ENCODE results near the gene DDX24. TPM values are rescaled to one million over a fixed set of nuclear protein-coding genes. Genes with fewer than 3 reads are reported as not detected.

Gene DDX24
- total and polyA plus RNA-seq, 7 experiments from 2014 or later = 190 to 438 (median 320) TPM

DNA sequence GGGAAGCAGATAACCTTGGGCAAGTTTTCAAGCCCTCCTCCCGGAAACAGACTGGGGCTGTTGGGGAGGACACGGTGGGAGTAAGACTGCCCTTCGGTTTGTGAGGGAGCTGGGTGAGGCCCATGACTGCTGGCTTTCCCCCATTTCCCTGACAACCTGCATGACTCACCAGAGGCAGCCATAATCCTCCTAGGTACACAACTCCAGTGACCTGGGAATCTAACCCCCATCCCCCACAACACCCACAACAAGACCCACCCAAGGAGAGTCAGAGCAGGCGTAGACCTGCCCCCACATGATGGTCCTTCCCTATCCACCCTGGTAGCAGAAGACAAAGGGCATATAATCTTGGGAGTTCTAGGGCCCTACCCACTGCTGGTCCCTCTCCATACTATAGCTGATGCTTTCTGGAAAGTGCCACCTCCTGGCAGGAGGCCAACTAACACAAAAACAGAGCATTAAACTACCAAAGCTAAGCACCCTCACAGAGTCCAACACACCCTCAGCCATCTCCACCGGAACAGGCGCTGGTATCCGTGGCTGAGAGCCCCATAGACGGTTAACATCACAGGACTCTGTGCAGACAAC lies 14.8 kb downstream of the DDX24 start:
- CTCF ChIA-PET = interaction anchor here (0.8 to 1.7 kb wide), 2 partner anchors 71 to 114 kb away, joined by 5 to 6 read pairs; no protein-coding TSS in a partner anchor
- ATAC-seq (no peak), DNase-seq (no peak)
- H3K27me3 ChIP-seq (ENCODE audit: control insufficient read depth in 2 of 2, insufficient read depth in 2 of 2, low read length in 2 of 2) = no peaks in the 10 kb centered on the region
- peak overlapping the region; percentile 2 to 77 (median 63) for H3K27ac Mint-ChIP-seq
- peaks cover 16 to 85% (median 60%) of the 10 kb centered on the region in 5 donors for H3K36me3 Mint-ChIP-seq
- intact Hi-C loops (cut with micrococcal nuclease) = no loop called here
- no peak overlapping the region for H3K4me3 ChIP-seq (ENCODE audit: low read length)
- H3K4me3 Mint-ChIP-seq = peak overlapping the region in 6 of 10 donors; percentile 30 to 70 (median 56)
- peaks cover 12 to 21% (median 16%) of the 10 kb centered on the region in 3 experiments for H3K36me3 ChIP-seq (ENCODE audit: control insufficient read depth in 2 of 3, insufficient read depth in 3 of 3, low read length in 3 of 3)
- peaks cover 0 to 43% (median 24%) of the 10 kb centered on the region in 11 donors for H3K9me3 Mint-ChIP-seq
- H3K27me3 Mint-ChIP-seq = no peaks in the 10 kb centered on the region
- no peak overlapping the region for H3K27ac ChIP-seq (ENCODE audit: low read depth, low read length)
- POLR2A ChIA-PET = interaction anchor here (2.7 kb wide), 1 partner anchor 14 kb away, joined by 14 read pairs; the partner anchor contains the start of genes DDX24 and IFI27L1
- H3K4me1 ChIP-seq (ENCODE audit: control insufficient read depth in 2 of 2, insufficient read depth in 2 of 2, low read length in 2 of 2) = peaks cover 14 to 22% of the 10 kb centered on the region in 2 donors
- peaks cover 0 to 7% (median 0%) of the 10 kb centered on the region in 3 experiments for H3K9me3 ChIP-seq (ENCODE audit: control insufficient read depth in 2 of 3, low read length in 3 of 3)
- H3K4me1 Mint-ChIP-seq = peaks cover 62 to 98% (median 94%) of the 10 kb centered on the region in 7 donors

DNA sequence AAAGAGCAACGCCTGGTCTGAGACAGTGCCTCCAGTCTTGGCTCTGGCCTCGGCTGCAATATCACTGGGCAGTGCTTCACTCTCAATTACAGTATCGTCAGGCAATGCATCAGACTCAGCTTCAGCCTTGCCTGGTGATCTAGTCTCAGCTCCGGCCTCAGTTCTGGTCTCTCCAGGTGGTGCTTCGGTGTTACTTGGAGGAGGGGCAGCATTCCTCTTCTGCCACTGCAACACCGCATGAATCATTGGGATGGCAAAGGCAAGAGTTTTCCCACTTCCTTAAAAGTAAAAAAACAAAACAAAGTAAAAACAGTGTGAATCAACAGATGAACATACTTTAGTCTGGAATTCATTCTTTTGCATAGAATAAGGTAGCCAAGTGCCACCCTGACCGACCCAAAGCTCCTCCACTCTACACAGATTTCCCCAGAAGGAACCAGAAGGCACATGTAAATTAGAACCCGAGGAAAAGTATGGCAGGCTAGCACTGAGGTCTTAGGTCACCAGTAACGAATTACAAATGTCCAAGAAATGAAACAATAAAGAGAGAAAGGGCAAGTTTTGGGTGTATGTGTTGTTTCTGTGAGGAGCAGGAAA lies 18.6 kb downstream of the DDX24 start:
- H3K27me3 Mint-ChIP-seq = no peaks in the 10 kb centered on the region
- peaks cover 6 to 84% (median 45%) of the 10 kb centered on the region in 5 donors for H3K36me3 Mint-ChIP-seq
- Histone ChIP-seq H3K27ac (ENCODE audit: low read depth, low read length) (no peak overlapping the region), H3K27me3 (ENCODE audit: control insufficient read depth in 2 of 2, insufficient read depth in 2 of 2, low read length in 2 of 2) (no peaks in the 10 kb centered on the region), H3K4me3 (ENCODE audit: low read length) (no peak overlapping the region), H3K9me3 (ENCODE audit: control insufficient read depth in 2 of 3, low read length in 3 of 3) (no peaks in the 10 kb centered on the region), H3K36me3 (ENCODE audit: control insufficient read depth in 2 of 3, insufficient read depth in 3 of 3, low read length in 3 of 3) (peaks cover 36 to 56% (median 50%) of the 10 kb centered on the region in 3 experiments), H3K4me1 (ENCODE audit: control insufficient read depth in 2 of 2, insufficient read depth in 2 of 2, low read length in 2 of 2) (peaks cover 26 to 51% of the 10 kb centered on the region in 2 donors)
- H3K9me3 Mint-ChIP-seq = peaks cover 0 to 7% (median 0%) of the 10 kb centered on the region in 11 donors
- ChIA-PET CTCF (interaction anchor here (1.5 kb wide), 1 partner anchor 27 kb away, joined by 3 read pairs; no protein-coding TSS in a partner anchor), POLR2A (no interaction called here)
- DNase-seq (no peak), ATAC-seq (no peak)
- peaks cover 55 to 99% (median 93%) of the 10 kb centered on the region in 7 donors for H3K4me1 Mint-ChIP-seq
- intact Hi-C loops (cut with micrococcal nuclease) = loop anchor here in 1 of 2 donors (2.0 kb wide), 1 partner anchor 16 kb away; no protein-coding TSS in a partner anchor
- peak overlapping the region in 1 of 10 donors; percentile 29 for H3K4me3 Mint-ChIP-seq
- peak overlapping the region in 3 of 9 donors; percentile 9 to 65 (median 25) for H3K27ac Mint-ChIP-seq

DNA sequence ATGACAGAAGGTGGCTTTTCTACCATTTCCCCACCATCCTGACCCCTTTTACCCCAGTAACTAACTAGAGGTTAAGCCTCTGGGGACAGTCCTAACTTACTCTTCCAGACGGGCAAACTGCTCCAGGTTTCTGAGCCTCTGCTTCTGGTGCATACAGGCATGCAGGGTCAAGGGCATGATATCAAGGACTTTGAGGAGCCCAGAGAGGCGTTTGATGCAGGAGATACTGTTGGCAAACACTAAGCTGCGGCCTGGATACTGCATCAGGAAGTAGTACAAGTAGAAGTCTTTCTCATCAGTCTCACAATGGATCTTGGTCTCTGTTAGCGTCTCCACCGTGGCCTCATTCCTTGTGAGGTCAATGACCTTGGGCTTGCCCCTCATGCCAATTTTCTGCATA lies 21.0 kb downstream of the DDX24 start:
- no peak for DNase-seq
- Mint-ChIP-seq H3K9me3 (no peaks in the 10 kb centered on the region), H3K4me1 (peaks cover 48 to 93% (median 86%) of the 10 kb centered on the region in 7 donors), H3K4me3 (no peak overlapping the region), H3K36me3 (peaks cover 6 to 82% (median 43%) of the 10 kb centered on the region in 5 donors), H3K27ac (peak overlapping the region in 3 of 9 donors; percentile 7 to 61 (median 40)), H3K27me3 (no peaks in the 10 kb centered on the region)
- CTCF ChIA-PET = no interaction called here
- H3K9me3 ChIP-seq (ENCODE audit: control insufficient read depth in 2 of 3, low read length in 3 of 3) = no peaks in the 10 kb centered on the region
- ATAC-seq = no peak
- H3K27me3 ChIP-seq (ENCODE audit: control insufficient read depth in 2 of 2, insufficient read depth in 2 of 2, low read length in 2 of 2) = no peaks in the 10 kb centered on the region
- intact Hi-C loops (cut with micrococcal nuclease) = no loop called here
- peaks cover 50 to 80% (median 55%) of the 10 kb centered on the region in 3 experiments for H3K36me3 ChIP-seq (ENCODE audit: control insufficient read depth in 2 of 3, insufficient read depth in 3 of 3, low read length in 3 of 3)
- no peak overlapping the region for H3K4me3 ChIP-seq (ENCODE audit: low read length)
- no peak overlapping the region for H3K27ac ChIP-seq (ENCODE audit: low read depth, low read length)
- H3K4me1 ChIP-seq (ENCODE audit: control insufficient read depth in 2 of 2, insufficient read depth in 2 of 2, low read length in 2 of 2) = peaks cover 33 to 41% of the 10 kb centered on the region in 2 donors
- POLR2A ChIA-PET = interaction anchor here (0.6 kb wide), 1 partner anchor 21 kb away, joined by 3 read pairs; the partner anchor contains the start of genes DDX24 and IFI27L1

DNA sequence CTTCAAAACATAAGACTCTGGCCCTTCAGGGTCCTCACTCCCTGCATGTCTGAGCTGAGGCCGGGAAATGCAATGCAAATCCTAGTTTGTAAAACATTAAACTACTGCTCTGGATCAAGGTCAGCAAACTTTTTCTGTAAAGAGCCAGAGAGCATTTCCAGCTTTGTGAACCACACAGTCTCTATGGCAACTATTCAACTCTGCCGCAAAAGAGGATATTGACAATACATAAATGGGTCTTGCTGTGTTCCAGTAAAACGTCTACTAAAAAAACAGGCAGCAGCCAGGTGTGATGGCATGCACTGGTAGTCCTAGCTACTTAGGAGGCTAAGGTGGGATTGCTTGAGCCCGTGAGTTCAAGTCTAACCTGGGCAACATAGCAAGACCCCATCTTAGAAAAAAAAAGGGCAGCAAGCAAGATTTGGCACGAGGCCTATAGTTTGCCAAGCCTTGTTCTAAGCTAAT lies 22.3 kb downstream of the DDX24 start:
- ATAC-seq = no peak
- ChIA-PET CTCF (no interaction called here), POLR2A (no interaction called here)
- intact Hi-C loops (cut with micrococcal nuclease) = no loop called here
- no peak overlapping the region for H3K4me3 ChIP-seq (ENCODE audit: low read length)
- no peaks in the 10 kb centered on the region for H3K27me3 ChIP-seq (ENCODE audit: control insufficient read depth in 2 of 2, insufficient read depth in 2 of 2, low read length in 2 of 2)
- peaks cover 33 to 39% of the 10 kb centered on the region in 2 donors for H3K4me1 ChIP-seq (ENCODE audit: control insufficient read depth in 2 of 2, insufficient read depth in 2 of 2, low read length in 2 of 2)
- H3K4me3 Mint-ChIP-seq = peak overlapping the region in 4 of 10 donors; percentile 1 to 32 (median 32)
- peaks cover 39 to 92% (median 81%) of the 10 kb centered on the region in 7 donors for H3K4me1 Mint-ChIP-seq
- peak overlapping the region in 7 of 9 donors; percentile 1 to 68 (median 17) for H3K27ac Mint-ChIP-seq
- no peak for DNase-seq
- H3K36me3 ChIP-seq (ENCODE audit: control insufficient read depth in 2 of 3, insufficient read depth in 3 of 3, low read length in 3 of 3) = peaks cover 50 to 93% (median 55%) of the 10 kb centered on the region in 3 experiments
- no peaks in the 10 kb centered on the region for H3K9me3 ChIP-seq (ENCODE audit: control insufficient read depth in 2 of 3, low read length in 3 of 3)
- no peaks in the 10 kb centered on the region for H3K9me3 Mint-ChIP-seq
- no peak overlapping the region for H3K27ac ChIP-seq (ENCODE audit: low read depth, low read length)
- peaks cover 6 to 86% (median 55%) of the 10 kb centered on the region in 5 donors for H3K36me3 Mint-ChIP-seq
- no peaks in the 10 kb centered on the region for H3K27me3 Mint-ChIP-seq

DNA sequence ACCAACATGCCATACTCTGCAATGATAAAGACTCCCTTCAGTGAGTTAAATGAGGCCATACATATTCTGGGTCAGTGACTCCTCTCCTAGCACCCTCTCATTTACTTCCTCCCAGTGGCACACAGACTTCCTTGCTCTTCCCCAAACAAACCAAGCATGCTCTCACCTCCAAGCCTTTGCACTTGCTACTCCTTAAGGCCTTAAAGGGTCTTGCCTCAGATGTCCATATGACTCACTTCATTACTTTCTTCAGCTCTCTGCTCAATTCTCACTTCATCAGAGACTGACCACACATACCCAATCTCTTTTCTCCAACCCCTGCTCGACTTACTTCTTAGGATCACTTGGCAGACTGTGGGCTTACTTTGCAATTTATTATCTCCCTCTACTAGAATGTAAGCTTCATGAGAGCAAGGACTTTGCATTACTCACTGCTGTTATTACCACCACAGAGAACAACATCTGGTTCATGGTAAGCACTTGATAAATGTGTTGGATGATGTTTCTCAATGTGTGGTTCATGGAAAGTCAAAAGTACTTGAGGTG lies 22.8 kb downstream of the DDX24 start:
- Mint-ChIP-seq H3K36me3 (peaks cover 6 to 85% (median 55%) of the 10 kb centered on the region in 5 donors), H3K9me3 (no peaks in the 10 kb centered on the region), H3K4me3 (peak overlapping the region in 7 of 10 donors; percentile 1 to 32 (median 29)), H3K27me3 (no peaks in the 10 kb centered on the region), H3K4me1 (peaks cover 36 to 87% (median 77%) of the 10 kb centered on the region in 7 donors), H3K27ac (peak overlapping the region in 8 of 9 donors; percentile 1 to 68 (median 15))
- no peak overlapping the region for H3K4me3 ChIP-seq (ENCODE audit: low read length)
- CTCF ChIA-PET = no interaction called here
- H3K27ac ChIP-seq (ENCODE audit: low read depth, low read length) = no peak overlapping the region
- DNase-seq (no peak), ATAC-seq (no peak)
- POLR2A ChIA-PET = interaction anchor here (1.1 to 1.3 kb wide), 2 partner anchors 21 to 23 kb away, joined by 3 to 6 read pairs; partner anchors contain the start of genes DDX24 and IFI27L1
- no peaks in the 10 kb centered on the region for H3K9me3 ChIP-seq (ENCODE audit: control insufficient read depth in 2 of 3, low read length in 3 of 3)
- peaks cover 50 to 94% (median 51%) of the 10 kb centered on the region in 3 experiments for H3K36me3 ChIP-seq (ENCODE audit: control insufficient read depth in 2 of 3, insufficient read depth in 3 of 3, low read length in 3 of 3)
- peaks cover 33 to 39% of the 10 kb centered on the region in 2 donors for H3K4me1 ChIP-seq (ENCODE audit: control insufficient read depth in 2 of 2, insufficient read depth in 2 of 2, low read length in 2 of 2)
- intact Hi-C loops (cut with micrococcal nuclease) = no loop called here
- no peaks in the 10 kb centered on the region for H3K27me3 ChIP-seq (ENCODE audit: control insufficient read depth in 2 of 2, insufficient read depth in 2 of 2, low read length in 2 of 2)

All from naive thymus-derived CD4-positive, alpha-beta T cell (primary cell).